ENCODE data around the gene ANAPC15. TPM values are rescaled to one million over a fixed set of nuclear protein-coding genes. Genes with fewer than 3 reads are reported as not detected.
"Not testable (repeated sequence)": the region's sequence is repeated elsewhere in the genome, so short reads cannot be mapped to it uniquely, and the experiment has no call there.

The ANAPC15 gene
- total RNA-seq, 6 experiments from 2014 or later, result 83.0 to 119 (median 95.8) TPM

- DNase-seq, result no peak
- Mint-ChIP-seq H3K27ac (no peak overlapping the region), H3K4me3 (no peak overlapping the region), H3K36me3 (ENCODE audit: low read depth) (no peaks in the 10 kb centered on the region), H3K27me3 (ENCODE audit: insufficient read depth) (no peaks in the 10 kb centered on the region; the same call in 1 of the 2 replicates), H3K4me1 (ENCODE audit: low read depth) (peaks cover 11% of the 10 kb centered on the region), H3K9me3 (no peaks in the 10 kb centered on the region)
- TF ChIP-seq CTCF (IDR thresholded peaks at IDR 0.05), result no peak
Measured at GRCh38 chr11:72150882-72151281, 38.4 kb upstream of the ANAPC15 start.

- Mint-ChIP-seq H3K4me3 (no peak overlapping the region), H3K9me3 (no peaks in the 10 kb centered on the region), H3K36me3 (ENCODE audit: low read depth) (no peaks in the 10 kb centered on the region), H3K27ac (peak overlapping the region; percentile 77), H3K27me3 (ENCODE audit: insufficient read depth) (no peaks in the 10 kb centered on the region; the same call in 1 of the 2 replicates), H3K4me1 (ENCODE audit: low read depth) (peaks cover 42% of the 10 kb centered on the region)
- TF ChIP-seq CTCF (IDR thresholded peaks at IDR 0.05), result no peak
- DNase-seq, result no peak
Measured at GRCh38 chr11:72146625-72147024, 34.1 kb upstream of the ANAPC15 start.

- Mint-ChIP-seq H3K9me3 (no peaks in the 10 kb centered on the region), H3K36me3 (ENCODE audit: low read depth) (peaks cover 1% of the 10 kb centered on the region; the same call in 1 of the 2 replicates), H3K27ac (peak overlapping the region; percentile 92), H3K4me3 (peak overlapping the region; percentile 9; the same call in 1 of the 2 replicates), H3K27me3 (ENCODE audit: insufficient read depth) (no peaks in the 10 kb centered on the region; the same call in 1 of the 2 replicates), H3K4me1 (ENCODE audit: low read depth) (peaks cover 59% of the 10 kb centered on the region)
- DNase-seq, result peak; percentile 94
- TF ChIP-seq CTCF (IDR thresholded peaks at IDR 0.05), result no peak
Measured at GRCh38 chr11:72144807-72145565, 32.5 kb upstream of the ANAPC15 start.

- H3K4me3 Mint-ChIP-seq; H3K27me3 Mint-ChIP-seq (ENCODE audit: insufficient read depth); H3K36me3 Mint-ChIP-seq (ENCODE audit: low read depth); H3K9me3 Mint-ChIP-seq; DNase-seq: not testable (repeated sequence)
- Mint-ChIP-seq H3K4me1 (ENCODE audit: low read depth) (peaks cover 63% of the 10 kb centered on the region), H3K27ac (peak overlapping the region; percentile 95)
Measured at GRCh38 chr11:72142543-72142942, 30.0 kb upstream of the ANAPC15 start.

- peak overlapping the region; percentile 65 for H3K4me3 Mint-ChIP-seq
- not testable (repeated sequence) for H3K9me3 Mint-ChIP-seq; H3K27me3 Mint-ChIP-seq (ENCODE audit: insufficient read depth); H3K36me3 Mint-ChIP-seq (ENCODE audit: low read depth)
- peaks cover 61% of the 10 kb centered on the region for H3K4me1 Mint-ChIP-seq (ENCODE audit: low read depth)
- DNase-seq, result peak; percentile 37
- H3K27ac Mint-ChIP-seq, result peak overlapping the region; percentile 95
Measured at GRCh38 chr11:72142086-72142485, 29.6 kb upstream of the ANAPC15 start.

- H3K9me3 Mint-ChIP-seq, result peaks cover 12% of the 10 kb centered on the region; the same call in 1 of the 2 replicates
- peak; percentile 96 for DNase-seq
- TF ChIP-seq CTCF (IDR thresholded peaks at IDR 0.05), result no peak
- no peaks in the 10 kb centered on the region for H3K27me3 Mint-ChIP-seq (ENCODE audit: insufficient read depth)
- peaks cover 13% of the 10 kb centered on the region; the same call in 1 of the 2 replicates for H3K36me3 Mint-ChIP-seq (ENCODE audit: low read depth)
- H3K27ac Mint-ChIP-seq, result peak overlapping the region; percentile 95
- peak overlapping the region; percentile 65 for H3K4me3 Mint-ChIP-seq
- H3K4me1 Mint-ChIP-seq (ENCODE audit: low read depth), result peaks cover 64% of the 10 kb centered on the region
Measured at GRCh38 chr11:72141066-72141465, 28.6 kb upstream of the ANAPC15 start.

Data from HFFc6 (cell line).